GM12878 (cell line): ENCODE data around the gene GALE. TPM values are rescaled to one million over a fixed set of nuclear protein-coding genes. Genes with fewer than 3 reads are reported as not detected.
"Not testable (repeated sequence)": the region's sequence is repeated elsewhere in the genome, so short reads cannot be mapped to it uniquely, and the experiment has no call there.

Source experiments
- ATAC-seq: fragments of 200-7000 bp; cut with Tn5 transposase; 3 replicates; pipeline ENCODE4 v1.9.1; 2020; ENCODE audit warnings: mild to moderate bottlenecking, moderate library complexity
- BruUV-seq: library from RNA; stranded (reverse); fragments of 400-500 nt; replicated peaks from 2 replicates; lab custom pipeline; 2021; lab: Mats Ljungman, UMichigan
- CTCF ChIA-PET: fragments of 300-600 bp; sonication (Branson Sonifier 250); formaldehyde crosslinking; extraction: SDS; loops from one replicate; lab custom pipeline; 2021; ENCODE audit warnings: inconsistent platforms; lab: Yijun Ruan, JAX
- POLR2A ChIA-PET: fragments of 350-600 bp; formaldehyde crosslinking; extraction: SDS; loops from one replicate; lab custom pipeline; 2021; ENCODE audit warnings: inconsistent platforms; lab: Charles Lee
- RAD21 ChIA-PET: fragments of 300-600 bp; sonication (Branson Sonifier 250); formaldehyde crosslinking; loops from one replicate; lab custom pipeline; 2023; ENCODE audit warnings: antibody characterized with exemption; ENCODE audit not compliant: unreplicated experiment; lab: Charles Lee
- SMC1A ChIA-PET: fragments of 300-600 bp; sonication (Branson Sonifier 250); formaldehyde crosslinking; loops from one replicate; lab custom pipeline; 2023; ENCODE audit not compliant: unreplicated experiment, uncharacterized antibody; lab: Charles Lee
- DNase-seq: peaks from one replicate; pipeline ENCODE4 v3.0.0-alpha.2; 2011; ENCODE audit warnings: low read depth, low spot score
- FAIRE-seq: peaks from 3 replicates; lab custom pipeline; 2011; peaks lifted over from hg19 to GRCh38; lab: Jason Lieb, UNC
- H2AFZ ChIP-seq: 2 replicates; pipeline ENCODE4 v1.6.0; 2011; ENCODE audit warnings: low read depth, low read length, control low read depth; ENCODE audit not compliant: control insufficient read depth
- H3K27ac ChIP-seq: 2 replicates; pipeline ENCODE4 v1.5.1; 2011; ENCODE audit warnings: control low read depth; ENCODE audit not compliant: control insufficient read depth, insufficient read depth
- H3K27me3 ChIP-seq, 2 experiments: replicated peaks in 1 of 2; 2 replicates each; pipeline versions ENCODE4 v1.6.0 to v1.6.1; 2011; ENCODE audit warnings: low read length in 1 of 2; ENCODE audit not compliant: control insufficient read depth in 2 of 2, insufficient read depth in 2 of 2
- H3K36me3 ChIP-seq, 2 experiments: 2 replicates each; pipeline ENCODE4 v1.5.1; 2011; ENCODE audit warnings: low read length in 1 of 2; ENCODE audit not compliant: control insufficient read depth in 2 of 2, insufficient read depth in 2 of 2
- H3K4me1 ChIP-seq: 2 replicates; pipeline ENCODE4 v1.6.1; 2011; ENCODE audit warnings: mild to moderate bottlenecking, low read length, moderate library complexity, mixed read lengths; ENCODE audit not compliant: control insufficient read depth, insufficient read depth
- H3K4me2 ChIP-seq: 2 replicates; pipeline ENCODE4 v1.6.0; 2011; ENCODE audit warnings: control low read depth; ENCODE audit not compliant: control insufficient read depth, insufficient read depth
- H3K4me3 ChIP-seq: fragments of 200-600 bp; sonication (generic); 2 replicates; pipeline ENCODE4 v1.5.1; 2016
- H3K79me2 ChIP-seq: 2 replicates; pipeline ENCODE4 v1.6.0; 2011; ENCODE audit warnings: low read length; ENCODE audit not compliant: control insufficient read depth, insufficient read depth
- H3K9ac ChIP-seq: 2 replicates; pipeline ENCODE4 v1.8.0; 2011; ENCODE audit warnings: low read length, control low read depth, mixed read lengths; ENCODE audit not compliant: control insufficient read depth, insufficient read depth
- H3K9me3 ChIP-seq: replicated peaks from 3 replicates; pipeline ENCODE4 v1.5.1; 2011; ENCODE audit warnings: mild to moderate bottlenecking, low read length; ENCODE audit not compliant: control insufficient read depth, insufficient read depth
- H4K20me1 ChIP-seq: 2 replicates; pipeline ENCODE4 v1.6.0; 2011; ENCODE audit not compliant: control insufficient read depth, insufficient read depth
- DPF2 ChIP-seq: fragments of 450-650 bp; IDR thresholded peaks from 2 replicates; pipeline ENCODE4 v1.6.1; 2017; ENCODE audit warnings: mild to moderate bottlenecking
- E4F1 ChIP-seq: fragments of 450-650 bp; IDR thresholded peaks from 2 replicates; pipeline ENCODE4 v1.6.1; 2018; ENCODE audit warnings: borderline replicate concordance, mild to moderate bottlenecking; ENCODE audit not compliant: partially characterized antibody
- ELK1 ChIP-seq: IDR thresholded peaks from 2 replicates; pipeline ENCODE4 v1.6.1; 2012; ENCODE audit warnings: low read depth, low read length, improper control_type of control experiment
- FOXK2 ChIP-seq: fragments of 450-650 bp; IDR thresholded peaks from 2 replicates; pipeline ENCODE4 v1.6.1; 2017; ENCODE audit warnings: mild to moderate bottlenecking, moderate library complexity
- IKZF2 ChIP-seq, 2 experiments: fragments of 450-650 bp; IDR thresholded peaks; 2 replicates each; pipeline ENCODE4 v1.6.1; 2017; ENCODE audit warnings: mild to moderate bottlenecking in 2 of 2, moderate library complexity in 2 of 2
- IRF4 ChIP-seq: IDR thresholded peaks from 2 replicates; pipeline ENCODE4 v1.6.1; 2011; ENCODE audit warnings: low read depth, low read length
- JUND ChIP-seq: IDR thresholded peaks from 2 replicates; pipeline ENCODE4 v1.6.1; 2012; ENCODE audit warnings: low read depth, mild to moderate bottlenecking, low read length, improper control_type of control experiment, moderate library complexity
- NFYB ChIP-seq: IDR thresholded peaks from 2 replicates; pipeline ENCODE4 v1.6.1; 2011; ENCODE audit warnings: low read depth, mild to moderate bottlenecking, low read length, improper control_type of control experiment, moderate library complexity; ENCODE audit not compliant: insufficient read depth
- RELA ChIP-seq: fragments of 450-650 bp; IDR thresholded peaks from 2 replicates; pipeline ENCODE4 v1.8.0; 2014; ENCODE audit warnings: borderline replicate concordance; ENCODE audit not compliant: partially characterized antibody
- RUNX3 ChIP-seq: IDR thresholded peaks from 2 replicates; pipeline ENCODE4 v1.6.1; 2012; ENCODE audit warnings: low read length, inconsistent platforms
- SUZ12 ChIP-seq: fragments of 200-600 bp; sonication (generic); IDR thresholded peaks from one replicate; pipeline ENCODE4 v1.6.1; 2018; ENCODE audit warnings: antibody characterized with exemption, mild to moderate bottlenecking; ENCODE audit not compliant: unreplicated experiment
- YY1 ChIP-seq: IDR thresholded peaks from 2 replicates; pipeline ENCODE4 v1.6.1; 2011; ENCODE audit warnings: low read depth, mild to moderate bottlenecking, low read length
- ZBED1 ChIP-seq: IDR thresholded peaks from 2 replicates; pipeline ENCODE4 v1.6.1; 2016; ENCODE audit warnings: borderline replicate concordance
- WGBS: methylation state at CpG from one replicate; pipeline ENCODE4 v1.1.6; 2016; ENCODE audit warnings: low lambda C conversion rate; ENCODE audit not compliant: insufficient replicate concordance, insufficient coverage; ENCODE audit errors: missing lambda C conversion rate; 5-methylcytosine and 5-hydroxymethylcytosine counted together
- in situ Hi-C: fragments of 300-500 bp; cut with MboI; formaldehyde crosslinking; loops from 9 replicates; pipeline ENCODE4 v1.14.3; 2018; ENCODE audit warnings: mixed read lengths
- intact Hi-C: fragments of 100-400 bp; cut with micrococcal nuclease; formaldehyde crosslinking; loops from one replicate; pipeline ENCODE4 v1.14.2; 2022; ENCODE audit not compliant: unreplicated experiment
- polyA plus RNA-seq, 11 experiments: library from polyadenylated mRNA; depleted of rRNA in 4 of 11; unstranded in 6 of 11; stranded (reverse) in 5 of 11; fragments of >200 nt; fragmentation: Nextera tagmentation in 4 of 11; fragmentation: Illumina TruSeq in 1 of 11; extraction: Ambion mirVana in 4 of 11; extraction: Trizol in 1 of 11; gene quantifications; 1 replicate in 1 of 11; 2 replicates in 10 of 11; pipeline versions ENCODE4 v1.2.1 to v1.2.3, GENCODE V29; 2011 to 2016; ENCODE audit warnings: inconsistent platforms in 2 of 11, missing spikeins in 2 of 11, low read depth in 1 of 11
- total RNA-seq, 4 experiments: library from RNA; depleted of rRNA in 3 of 4; stranded (reverse); fragments of >200 nt in 3 of 4; fragmentation: Illumina TruSeq in 1 of 4; extraction: Trizol in 1 of 4; gene quantifications; 2 replicates each; pipeline versions ENCODE4 v1.2.1 to v1.2.3, GENCODE V29; 2013 to 2021

Gene GALE
- total and polyA plus RNA-seq, 10 of the 15 experiments (the other 5 are each of a cell fraction or from before 2014, with no cell fraction given): 4.2 to 93.7 (median 40.4) TPM

GRCh38 chr1:23836037-23836436, 35.5 kb upstream of the GALE start (continued):
- TF ChIP-seq E4F1 (no peak), YY1 (no peak), IKZF2 (IDR thresholded peaks at IDR 0.05) (peak in 1 of 2 experiments; percentile 33; a peak in 2 of 4 replicates), DPF2 (no peak), SUZ12 (no peak), FOXK2 (no peak), RELA (no peak), JUND (no peak), IRF4 (peak; percentile 17; the same call in 1 of the 2 replicates), ZBED1 (no peak), RUNX3 (peak; percentile 74), ELK1 (no peak), NFYB (no peak)

GRCh38 chr1:23834156-23834555, 33.6 kb upstream of the GALE start:
- H3K27ac ChIP-seq, H3K4me3 ChIP-seq, H3K4me1 ChIP-seq, H3K9me3 ChIP-seq, in situ Hi-C loops, BruUV-seq, H3K9ac ChIP-seq, H3K27me3 ChIP-seq, H3K79me2 ChIP-seq, H3K4me2 ChIP-seq, H3K36me3 ChIP-seq, DNase-seq, FAIRE-seq, intact Hi-C loops, H4K20me1 ChIP-seq, ATAC-seq: not testable (repeated sequence)
- WGBS: 46% methylated on average over 6 of the region's 6 CpGs
- ChIA-PET CTCF (interaction anchor here (1.4 to 1.7 kb wide), 2 partner anchors 24 to 83 kb away, joined by 4 to 8 read pairs; no protein-coding TSS in a partner anchor), SMC1A (interaction anchor here (1.0 to 1.2 kb wide), 4 partner anchors 8 to 82 kb away, joined by 3 read pairs; partner anchors contain the start of gene HMGCL), POLR2A (interaction anchor here (1.0 to 1.4 kb wide), 2 partner anchors 9 to 21 kb away, joined by 3 to 5 read pairs; partner anchors contain the start of gene HMGCL), RAD21 (interaction anchor here (0.8 to 1.5 kb wide), 2 partner anchors 23 to 82 kb away, joined by 3 to 5 read pairs; no protein-coding TSS in a partner anchor)
- H2AFZ ChIP-seq: peak overlapping the region; percentile 28; the same call in 1 of the 2 replicates
